Measurements from ENCODE around the gene CPEB4. TPM values are rescaled to one million over a fixed set of nuclear protein-coding genes. Genes with fewer than 3 reads are reported as not detected.

CPEB4 gene
- total and polyA plus RNA-seq, 2 of the 8 experiments (the other 6 are each of a cell fraction or from before 2014, with no cell fraction given), result 8.4 to 13.4 TPM

- TF ChIP-seq RBBP5 (IDR thresholded peaks at IDR 0.05; ENCODE audit: borderline replicate concordance, low read depth, low read length) (no peak), SIRT6 (IDR thresholded peaks at IDR 0.05; ENCODE audit: low read length) (no peak), TAF7 (optimal IDR thresholded peaks at IDR 0.05; ENCODE audit: borderline replicate concordance, low read depth, low read length) (no peak), CHD2 (IDR thresholded peaks at IDR 0.05; ENCODE audit: low read length) (no peak), MAFK (IDR thresholded peaks at IDR 0.05; ENCODE audit: low read depth, low read length) (no peak), YY1 (IDR thresholded peaks at IDR 0.05; ENCODE audit: low read depth, low read length) (no peak)
- TF ChIP-seq, protein P1, sequence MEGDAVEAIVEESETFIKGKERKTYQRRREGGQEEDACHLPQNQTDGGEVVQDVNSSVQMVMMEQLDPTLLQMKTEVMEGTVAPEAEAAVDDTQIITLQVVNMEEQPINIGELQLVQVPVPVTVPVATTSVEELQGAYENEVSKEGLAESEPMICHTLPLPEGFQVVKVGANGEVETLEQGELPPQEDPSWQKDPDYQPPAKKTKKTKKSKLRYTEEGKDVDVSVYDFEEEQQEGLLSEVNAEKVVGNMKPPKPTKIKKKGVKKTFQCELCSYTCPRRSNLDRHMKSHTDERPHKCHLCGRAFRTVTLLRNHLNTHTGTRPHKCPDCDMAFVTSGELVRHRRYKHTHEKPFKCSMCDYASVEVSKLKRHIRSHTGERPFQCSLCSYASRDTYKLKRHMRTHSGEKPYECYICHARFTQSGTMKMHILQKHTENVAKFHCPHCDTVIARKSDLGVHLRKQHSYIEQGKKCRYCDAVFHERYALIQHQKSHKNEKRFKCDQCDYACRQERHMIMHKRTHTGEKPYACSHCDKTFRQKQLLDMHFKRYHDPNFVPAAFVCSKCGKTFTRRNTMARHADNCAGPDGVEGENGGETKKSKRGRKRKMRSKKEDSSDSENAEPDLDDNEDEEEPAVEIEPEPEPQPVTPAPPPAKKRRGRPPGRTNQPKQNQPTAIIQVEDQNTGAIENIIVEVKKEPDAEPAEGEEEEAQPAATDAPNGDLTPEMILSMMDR (IDR thresholded peaks at IDR 0.05; ENCODE audit: control extremely low read depth in 1 of 3, insufficient read depth in 1 of 3, low read depth in 1 of 3, low read length in 3 of 3), result no peak
Observed at GRCh38 chr5:173881811-173882575, 6.2 kb upstream of the CPEB4 start (continued).

All from H1 (cell line).